H9 (cell line): ENCODE results near the gene ATP6V1G2. TPM values are rescaled to one million over a fixed set of nuclear protein-coding genes. Genes with fewer than 3 reads are reported as not detected.
A peak's percentile ranks its signal among the peaks of the same experiment; 100 is the strongest.

ENCODE experiments used
- DNase-seq: peaks from one replicate; pipeline ENCODE4 v3.0.0-alpha.2; 2017
- H2AFZ ChIP-seq: one replicate; pipeline ENCODE4 v1.6.1; 2013; ENCODE audit warnings: mild to moderate bottlenecking, low read length, control low read depth, moderate library complexity
- H2AK5ac ChIP-seq: 2 replicates; pipeline ENCODE4 v1.6.1; 2013; ENCODE audit warnings: low read length, control low read depth, mixed read lengths; ENCODE audit not compliant: insufficient read length
- H2BK120ac ChIP-seq: one replicate; pipeline ENCODE4 v1.6.1; 2013; ENCODE audit warnings: low read depth, mild to moderate bottlenecking, low read length, control low read depth, inconsistent platforms; ENCODE audit not compliant: poor library complexity, severe bottlenecking
- H2BK12ac ChIP-seq: 2 replicates; pipeline ENCODE4 v1.6.1; 2013; ENCODE audit warnings: low read length, control low read depth, mixed read lengths, low read depth; ENCODE audit not compliant: insufficient read length
- H2BK15ac ChIP-seq: 2 replicates; pipeline ENCODE4 v1.6.1; 2013; ENCODE audit warnings: low read depth, low read length, control low read depth
- H2BK20ac ChIP-seq: one replicate; pipeline ENCODE4 v1.6.1; 2013; ENCODE audit warnings: low read depth, mild to moderate bottlenecking, low read length, control low read depth, inconsistent platforms; ENCODE audit not compliant: poor library complexity, severe bottlenecking
- H2BK5ac ChIP-seq: 2 replicates; pipeline ENCODE4 v1.6.1; 2013; ENCODE audit warnings: low read length, control low read depth, mixed read lengths; ENCODE audit not compliant: insufficient read length
- H3K14ac ChIP-seq: 2 replicates; pipeline ENCODE4 v1.6.1; 2013; ENCODE audit warnings: low read length, control low read depth; ENCODE audit not compliant: insufficient read depth
- H3K18ac ChIP-seq: 2 replicates; pipeline ENCODE4 v1.6.1; 2013; ENCODE audit warnings: low read depth, mild to moderate bottlenecking, mixed read lengths, low read length, control low read depth; ENCODE audit not compliant: insufficient read length
- H3K23ac ChIP-seq: 2 replicates; pipeline ENCODE4 v1.6.1; 2013; ENCODE audit warnings: low read length, control low read depth, mixed read lengths, low read depth; ENCODE audit not compliant: insufficient read length
- H3K23me2 ChIP-seq: 2 replicates; pipeline ENCODE4 v1.6.1; 2013; ENCODE audit warnings: low read depth, mild to moderate bottlenecking, mixed read lengths, low read length, control low read depth; ENCODE audit not compliant: insufficient read length, poor library complexity, severe bottlenecking
- H3K27ac ChIP-seq: 2 replicates; pipeline ENCODE4 v1.5.1; 2013; ENCODE audit warnings: low read length, control low read depth, mixed read lengths, low read depth; ENCODE audit not compliant: insufficient read length
- H3K27me3 ChIP-seq: 2 replicates; pipeline ENCODE4 v1.6.1; 2013; ENCODE audit warnings: low read length, control low read depth, inconsistent platforms; ENCODE audit not compliant: insufficient read depth
- H3K4ac ChIP-seq: 2 replicates; pipeline ENCODE4 v1.6.1; 2013; ENCODE audit warnings: low read depth, mild to moderate bottlenecking, control low read depth, inconsistent platforms, low read length, moderate library complexity
- H3K4me1 ChIP-seq: 2 replicates; pipeline ENCODE4 v1.6.1; 2013; ENCODE audit warnings: low read length, control low read depth, inconsistent platforms; ENCODE audit not compliant: insufficient read depth
- H3K4me2 ChIP-seq: 2 replicates; pipeline ENCODE4 v1.6.1; 2013; ENCODE audit warnings: low read length, control low read depth, mixed read lengths; ENCODE audit not compliant: insufficient read length, insufficient read depth
- H3K56ac ChIP-seq: 2 replicates; pipeline ENCODE4 v1.6.1; 2013; ENCODE audit warnings: low read depth, mild to moderate bottlenecking, mixed read lengths, low read length, control low read depth; ENCODE audit not compliant: insufficient read length
- H3K79me1 ChIP-seq: 2 replicates; pipeline ENCODE4 v1.6.1; 2013; ENCODE audit warnings: low read depth, mild to moderate bottlenecking, moderate library complexity, low read length, control low read depth, inconsistent platforms; ENCODE audit not compliant: insufficient read depth, poor library complexity, severe bottlenecking
- H3K79me2 ChIP-seq: 2 replicates; pipeline ENCODE4 v1.6.1; 2013; ENCODE audit warnings: low read length, control low read depth, inconsistent platforms; ENCODE audit not compliant: insufficient read depth
- H3K9ac ChIP-seq: 2 replicates; pipeline ENCODE4 v1.6.1; 2013; ENCODE audit warnings: low read length, control low read depth, mixed read lengths; ENCODE audit not compliant: insufficient read length; ENCODE audit errors: extremely low read depth
- H3K9me3 ChIP-seq: one replicate; pipeline ENCODE4 v1.6.1; 2013; ENCODE audit warnings: low read depth, low read length, inconsistent platforms; ENCODE audit not compliant: control insufficient read depth
- H3T11ph ChIP-seq: one replicate; pipeline ENCODE4 v1.6.1; 2013; ENCODE audit warnings: mild to moderate bottlenecking, low read length, control low read depth, inconsistent platforms
- H4K20me1 ChIP-seq: one replicate; pipeline ENCODE4 v1.6.1; 2013; ENCODE audit not compliant: control insufficient read depth, insufficient read length, insufficient read depth
- H4K5ac ChIP-seq: 2 replicates; pipeline ENCODE4 v1.6.1; 2013; ENCODE audit warnings: low read depth, mild to moderate bottlenecking, mixed read lengths, low read length, control low read depth; ENCODE audit not compliant: insufficient read length
- H4K8ac ChIP-seq: replicated peaks from 2 replicates; pipeline ENCODE4 v1.6.1; 2013; ENCODE audit warnings: low read length, control low read depth, mixed read lengths, low read depth; ENCODE audit not compliant: insufficient read length
- H4K91ac ChIP-seq: 2 replicates; pipeline ENCODE4 v1.6.1; 2013; ENCODE audit warnings: low read depth, mild to moderate bottlenecking, moderate library complexity, mixed read lengths, low read length, control low read depth; ENCODE audit not compliant: insufficient read length
- H3K27ac Mint-ChIP-seq, 3 experiments: 2 replicates in 2 of 3; 3 replicates in 1 of 3; pipeline ENCODE4 v1.8.0; 2020 to 2021; ENCODE audit warnings: mixed read lengths in 3 of 3, mild to moderate bottlenecking in 1 of 3, moderate library complexity in 1 of 3
- H3K27me3 Mint-ChIP-seq: 2 replicates; pipeline ENCODE4 v1.8.0; 2021; ENCODE audit warnings: low read depth, mild to moderate bottlenecking, moderate library complexity, mixed read lengths
- H3K36me3 Mint-ChIP-seq, 3 experiments: 2 replicates in 2 of 3; 3 replicates in 1 of 3; pipeline ENCODE4 v1.8.0; 2020 to 2021; ENCODE audit warnings: low read depth in 3 of 3, mixed read lengths in 3 of 3; ENCODE audit not compliant: insufficient read depth in 1 of 3
- H3K4me1 Mint-ChIP-seq, 2 experiments: 2 replicates each; pipeline ENCODE4 v1.8.0; 2020; ENCODE audit warnings: mixed read lengths in 2 of 2
- H3K4me3 Mint-ChIP-seq, 2 experiments: 2 replicates in 1 of 2; 3 replicates in 1 of 2; pipeline ENCODE4 v1.8.0; 2020 to 2021; ENCODE audit warnings: mild to moderate bottlenecking in 2 of 2, mixed read lengths in 2 of 2, moderate library complexity in 1 of 2
- H3K9me3 Mint-ChIP-seq, 2 experiments: 2 replicates in 1 of 2; 3 replicates in 1 of 2; pipeline ENCODE4 v1.8.0; 2020; ENCODE audit warnings: mild to moderate bottlenecking in 2 of 2, mixed read lengths in 2 of 2, moderate library complexity in 1 of 2
- WGBS: extraction: QIAGEN DNeasy Blood & Tissue Kit; methylation state at CpG from one replicate; pipeline ENCODE4 v1.1.7; 2013; ENCODE audit warnings: missing lambda C conversion rate, low lambda C conversion rate, mixed read lengths; ENCODE audit not compliant: insufficient read length; ENCODE audit errors: extremely low coverage; 5-methylcytosine and 5-hydroxymethylcytosine counted together
- long read RNA-seq: library from polyadenylated mRNA; unstranded; transcript quantifications from one replicate; pipeline ENCODE4 v2.0.0, GENCODE V29; 2020
- total RNA-seq: library from RNA; stranded (reverse); gene quantifications from 2 replicates; pipeline ENCODE4 v1.2.1, GENCODE V29; 2021
- TF ChIP-seq, protein P1 (sequence below): fragments of 200-600 bp; sonication (generic); conservative IDR thresholded peaks from 3 replicates; pipeline ENCODE4 v1.8.0; 2021; ENCODE audit warnings: antibody characterized with exemption, mild to moderate bottlenecking

ATP6V1G2 gene
- 3.6 and 3.8 TPM in 2 replicates for total RNA-seq
- long read RNA-seq, transcript ATP6V1G2-205 (3 exons, 1,588 nt): major isoform, 13 of 14 reads
- long read RNA-seq, partial matches to known transcripts: 0 of 14 reads
- long read RNA-seq, other reads (novel, unspliced or antisense): 0 of 14 reads

DNA sequence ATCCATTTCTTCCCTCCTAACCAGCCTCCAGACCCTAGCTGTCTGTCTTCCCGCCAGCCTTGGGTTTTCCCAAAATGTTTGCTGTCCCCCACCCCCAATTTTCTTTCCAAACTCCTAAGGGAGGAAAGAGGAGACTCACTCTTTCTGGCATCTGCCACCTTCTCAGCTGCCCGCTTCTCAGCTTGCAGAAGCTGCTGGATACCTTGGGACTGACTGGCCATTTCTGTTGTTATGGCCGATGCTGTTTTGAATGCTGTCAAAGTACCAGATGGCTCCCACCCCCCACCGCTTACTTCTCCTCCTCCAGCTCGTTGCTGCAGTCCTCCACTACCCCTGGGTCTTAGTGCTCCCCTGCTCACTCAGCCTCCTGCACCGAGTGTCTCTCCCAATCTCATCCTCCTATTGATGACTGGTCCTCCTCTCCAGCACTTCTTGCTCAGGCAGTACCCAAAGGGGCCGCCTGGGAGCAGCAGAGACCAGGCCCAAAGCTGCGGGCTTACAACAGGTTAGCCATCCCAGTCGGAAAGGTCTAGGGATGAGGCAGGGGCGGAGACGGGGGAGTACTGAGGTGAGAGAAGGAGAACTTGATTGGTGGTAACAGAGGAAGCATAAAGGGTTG, at the start of gene ATP6V1G2:
Gene ATP6V1G2, minus strand, starts transcription at position 270 of the 619 bp plus-strand sequence. Its CDS starts 49 bp downstream, at position 221.
- Histone ChIP-seq H3K23ac (no peak within 1 kb of the TSS), H3T11ph (no peak within 1 kb of the TSS), H3K79me2 (no peaks in the 10 kb centered on the region; the same call in 1 of the 2 replicates), H3K4me2 (peak within 1 kb of the TSS; percentile 56), H2AK5ac (no peak within 1 kb of the TSS), H3K18ac (no peak within 1 kb of the TSS), H3K14ac (no peak within 1 kb of the TSS), H2BK12ac (no peak within 1 kb of the TSS), H2BK5ac (no peak within 1 kb of the TSS), H4K8ac (no peak within 1 kb of the TSS), H3K27ac (no peak within 1 kb of the TSS), H2BK15ac (no peak within 1 kb of the TSS), H4K20me1 (no peaks in the 10 kb centered on the region), H3K27me3 (no peaks in the 10 kb centered on the region), H3K23me2 (no peaks in the 10 kb centered on the region), H2BK120ac (no peak within 1 kb of the TSS), H3K4ac (no peak within 1 kb of the TSS), H3K79me1 (peaks cover 3% of the 10 kb centered on the region), H3K56ac (no peak within 1 kb of the TSS), H4K91ac (no peak within 1 kb of the TSS), H2BK20ac (no peak within 1 kb of the TSS), H3K4me1 (no peaks in the 10 kb centered on the region; the same call in 1 of the 2 replicates), H3K9me3 (no peaks in the 10 kb centered on the region), H2AFZ (no peak within 1 kb of the TSS), H4K5ac (no peak within 1 kb of the TSS), H3K9ac (peak within 1 kb of the TSS; percentile 12)
- H3K27me3 Mint-ChIP-seq: no peaks in the 10 kb centered on the region
- H3K36me3 Mint-ChIP-seq: peaks cover 7 to 30% (median 22%) of the 10 kb centered on the region in 3 experiments
- H3K27ac Mint-ChIP-seq: peak within 1 kb of the TSS; percentile 83 to 97 (median 94)
- peak within 1 kb of the TSS; percentile 70 to 84 for H3K4me3 Mint-ChIP-seq
- no peaks in the 10 kb centered on the region; a peak in 1 of 5 replicates for H3K9me3 Mint-ChIP-seq
- TF ChIP-seq, protein P1, sequence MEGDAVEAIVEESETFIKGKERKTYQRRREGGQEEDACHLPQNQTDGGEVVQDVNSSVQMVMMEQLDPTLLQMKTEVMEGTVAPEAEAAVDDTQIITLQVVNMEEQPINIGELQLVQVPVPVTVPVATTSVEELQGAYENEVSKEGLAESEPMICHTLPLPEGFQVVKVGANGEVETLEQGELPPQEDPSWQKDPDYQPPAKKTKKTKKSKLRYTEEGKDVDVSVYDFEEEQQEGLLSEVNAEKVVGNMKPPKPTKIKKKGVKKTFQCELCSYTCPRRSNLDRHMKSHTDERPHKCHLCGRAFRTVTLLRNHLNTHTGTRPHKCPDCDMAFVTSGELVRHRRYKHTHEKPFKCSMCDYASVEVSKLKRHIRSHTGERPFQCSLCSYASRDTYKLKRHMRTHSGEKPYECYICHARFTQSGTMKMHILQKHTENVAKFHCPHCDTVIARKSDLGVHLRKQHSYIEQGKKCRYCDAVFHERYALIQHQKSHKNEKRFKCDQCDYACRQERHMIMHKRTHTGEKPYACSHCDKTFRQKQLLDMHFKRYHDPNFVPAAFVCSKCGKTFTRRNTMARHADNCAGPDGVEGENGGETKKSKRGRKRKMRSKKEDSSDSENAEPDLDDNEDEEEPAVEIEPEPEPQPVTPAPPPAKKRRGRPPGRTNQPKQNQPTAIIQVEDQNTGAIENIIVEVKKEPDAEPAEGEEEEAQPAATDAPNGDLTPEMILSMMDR: peak; percentile 96
- H3K4me1 Mint-ChIP-seq: peaks cover 20 to 30% of the 10 kb centered on the region in 2 experiments
- peak; percentile 99 for DNase-seq
- WGBS: no CpG with 5 or more reads among the region's 11 CpGs
